HepG2 (cell line): ENCODE measurements around the gene MAOB. TPM values are rescaled to one million over a fixed set of nuclear protein-coding genes. Genes with fewer than 3 reads are reported as not detected.

Source experiments
- ARNTL ChIP-seq: sonication (generic); formaldehyde crosslinking; IDR thresholded peaks from 2 replicates; pipeline ENCODE4 v1.4.0; 2020; ENCODE audit warnings: mild to moderate bottlenecking, missing genetic modification reagents
- ETV5 ChIP-seq: IDR thresholded peaks from 2 replicates; pipeline ENCODE4 v1.6.1; 2018; ENCODE audit warnings: missing biosample characterization, missing genetic modification reagents, inconsistent platforms, borderline replicate concordance
- JARID2 ChIP-seq: sonication (generic); formaldehyde crosslinking; IDR thresholded peaks from 2 replicates; pipeline ENCODE4 v1.8.1; 2023; ENCODE audit warnings: missing genetic modification reagents, inconsistent platforms; ENCODE audit not compliant: insufficient replicate concordance
- MAFF ChIP-seq: IDR thresholded peaks from 2 replicates; pipeline ENCODE4 v1.6.1; 2011; ENCODE audit warnings: low read depth, low read length, improper control_type of control experiment
- NR2F2 ChIP-seq: IDR thresholded peaks from 2 replicates; pipeline ENCODE4 v1.6.1; 2012; ENCODE audit warnings: low read depth, inconsistent platforms, borderline replicate concordance
- PAWR ChIP-seq: sonication (generic); formaldehyde crosslinking; IDR thresholded peaks from 2 replicates; pipeline ENCODE4 v1.4.0; 2020; ENCODE audit warnings: missing genetic modification reagents, mild to moderate bottlenecking, borderline replicate concordance
- POGZ ChIP-seq: sonication (generic); formaldehyde crosslinking; IDR thresholded peaks from 2 replicates; pipeline ENCODE4 v1.4.0; 2020; ENCODE audit warnings: mild to moderate bottlenecking, missing genetic modification reagents
- TCF7L2 ChIP-seq: IDR thresholded peaks from 2 replicates; pipeline ENCODE4 v1.6.1; 2011; ENCODE audit warnings: mild to moderate bottlenecking, low read depth, low read length, moderate library complexity
- TSC22D2 ChIP-seq: sonication (generic); formaldehyde crosslinking; IDR thresholded peaks from 2 replicates; pipeline ENCODE4 v1.5.1; 2020; ENCODE audit warnings: missing genetic modification reagents, mild to moderate bottlenecking, borderline replicate concordance
- ZNF562 ChIP-seq: sonication (generic); formaldehyde crosslinking; IDR thresholded peaks from 2 replicates; pipeline ENCODE4 v1.8.0; 2022; ENCODE audit warnings: missing genetic modification reagents, borderline replicate concordance
- ZNF691 ChIP-seq: sonication (generic); formaldehyde crosslinking; IDR thresholded peaks from 2 replicates; pipeline ENCODE4 v1.4.0; 2020; ENCODE audit warnings: missing genetic modification reagents, low read depth, mild to moderate bottlenecking, borderline replicate concordance
- ZNF776 ChIP-seq: sonication (generic); formaldehyde crosslinking; IDR thresholded peaks from 2 replicates; pipeline ENCODE4 v1.4.0; 2020; ENCODE audit warnings: mild to moderate bottlenecking, missing genetic modification reagents
- polyA plus RNA-seq, 8 experiments: library from polyadenylated mRNA; depleted of rRNA in 3 of 8; stranded (reverse) in 7 of 8; unstranded in 1 of 8; fragments of >200 nt; fragmentation: Illumina TruSeq in 4 of 8; extraction: Trizol in 4 of 8; gene quantifications; 2 replicates each; pipeline versions ENCODE4 v1.2.1 to v1.2.3, GENCODE V29; 2011 to 2016; ENCODE audit warnings: low read depth in 4 of 8, missing spikeins in 1 of 8, mixed read lengths in 1 of 8; ENCODE audit not compliant: insufficient read depth in 1 of 8
- total RNA-seq, 5 experiments: library from RNA; depleted of rRNA; stranded (reverse); fragments of >200 nt; fragmentation: Illumina TruSeq; extraction: Trizol; gene quantifications; 2 replicates each; pipeline ENCODE4 v1.2.3, GENCODE V29; 2016; ENCODE audit warnings: low read depth in 1 of 5
- TF ChIP-seq, protein P1 (sequence below): sonication (generic); formaldehyde crosslinking; IDR thresholded peaks from 2 replicates; pipeline ENCODE4 v1.4.0; 2020; ENCODE audit warnings: missing genetic modification reagents
- TF ChIP-seq, protein P2 (sequence below), 2 experiments: fragments of 450-650 bp in 1 of 2; sonication (generic) in 1 of 2; formaldehyde crosslinking in 1 of 2; IDR thresholded peaks; 2 replicates each; pipeline versions ENCODE4 v1.6.1 to v1.8.0; 2016 to 2022; ENCODE audit warnings: antibody characterized with exemption in 1 of 2, mild to moderate bottlenecking in 1 of 2, missing genetic modification reagents in 1 of 2
- TF ChIP-seq, protein P3 (sequence below): IDR thresholded peaks from 2 replicates; pipeline ENCODE4 v1.6.1; 2016; ENCODE audit warnings: missing compliant biosample characterization, missing genetic modification reagents, borderline replicate concordance

MAOB gene
- total and polyA plus RNA-seq, 2 of the 13 experiments (the other 11 are each of a cell fraction or from before 2014, with no cell fraction given), result 11.0 to 19.0 TPM

DNA sequence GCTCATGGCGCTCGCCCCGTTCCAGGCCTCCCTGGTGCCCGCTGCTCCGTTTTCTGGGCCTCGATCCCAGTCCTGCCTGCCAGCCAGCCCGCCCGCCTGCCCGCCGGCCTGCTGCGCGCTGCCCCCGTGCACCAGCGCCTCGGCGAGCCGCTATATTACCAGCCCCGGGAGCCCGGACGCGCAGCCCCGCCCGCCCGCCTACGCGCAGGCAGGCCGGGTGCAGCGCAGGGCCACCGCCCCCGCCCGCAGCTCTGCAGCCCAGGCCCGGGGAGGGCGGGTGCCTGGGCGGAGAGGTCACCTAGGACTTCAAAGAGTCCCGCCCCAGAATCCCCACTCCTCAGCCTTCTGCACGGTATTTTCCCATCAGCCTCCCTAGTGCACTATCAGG, at the start of gene MAOB (continued):
- TF ChIP-seq, protein P1, sequence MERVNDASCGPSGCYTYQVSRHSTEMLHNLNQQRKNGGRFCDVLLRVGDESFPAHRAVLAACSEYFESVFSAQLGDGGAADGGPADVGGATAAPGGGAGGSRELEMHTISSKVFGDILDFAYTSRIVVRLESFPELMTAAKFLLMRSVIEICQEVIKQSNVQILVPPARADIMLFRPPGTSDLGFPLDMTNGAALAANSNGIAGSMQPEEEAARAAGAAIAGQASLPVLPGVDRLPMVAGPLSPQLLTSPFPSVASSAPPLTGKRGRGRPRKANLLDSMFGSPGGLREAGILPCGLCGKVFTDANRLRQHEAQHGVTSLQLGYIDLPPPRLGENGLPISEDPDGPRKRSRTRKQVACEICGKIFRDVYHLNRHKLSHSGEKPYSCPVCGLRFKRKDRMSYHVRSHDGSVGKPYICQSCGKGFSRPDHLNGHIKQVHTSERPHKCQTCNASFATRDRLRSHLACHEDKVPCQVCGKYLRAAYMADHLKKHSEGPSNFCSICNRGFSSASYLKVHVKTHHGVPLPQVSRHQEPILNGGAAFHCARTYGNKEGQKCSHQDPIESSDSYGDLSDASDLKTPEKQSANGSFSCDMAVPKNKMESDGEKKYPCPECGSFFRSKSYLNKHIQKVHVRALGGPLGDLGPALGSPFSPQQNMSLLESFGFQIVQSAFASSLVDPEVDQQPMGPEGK (CRISPR knock-in tag), result peak; percentile 69
- TF ChIP-seq ZNF776 (CRISPR knock-in tag) (no peak), ZNF691 (CRISPR knock-in tag) (no peak), POGZ (CRISPR knock-in tag) (no peak), NR2F2 (peak; percentile 60; the same call in 1 of the 2 replicates), ETV5 (CRISPR knock-in tag) (no peak), ZNF562 (CRISPR knock-in tag) (no peak), TCF7L2 (no peak), JARID2 (CRISPR knock-in tag) (no peak), TSC22D2 (CRISPR knock-in tag) (no peak), ARNTL (CRISPR knock-in tag) (no peak), PAWR (CRISPR knock-in tag) (no peak), MAFF (no peak)
- TF ChIP-seq, protein P2, sequence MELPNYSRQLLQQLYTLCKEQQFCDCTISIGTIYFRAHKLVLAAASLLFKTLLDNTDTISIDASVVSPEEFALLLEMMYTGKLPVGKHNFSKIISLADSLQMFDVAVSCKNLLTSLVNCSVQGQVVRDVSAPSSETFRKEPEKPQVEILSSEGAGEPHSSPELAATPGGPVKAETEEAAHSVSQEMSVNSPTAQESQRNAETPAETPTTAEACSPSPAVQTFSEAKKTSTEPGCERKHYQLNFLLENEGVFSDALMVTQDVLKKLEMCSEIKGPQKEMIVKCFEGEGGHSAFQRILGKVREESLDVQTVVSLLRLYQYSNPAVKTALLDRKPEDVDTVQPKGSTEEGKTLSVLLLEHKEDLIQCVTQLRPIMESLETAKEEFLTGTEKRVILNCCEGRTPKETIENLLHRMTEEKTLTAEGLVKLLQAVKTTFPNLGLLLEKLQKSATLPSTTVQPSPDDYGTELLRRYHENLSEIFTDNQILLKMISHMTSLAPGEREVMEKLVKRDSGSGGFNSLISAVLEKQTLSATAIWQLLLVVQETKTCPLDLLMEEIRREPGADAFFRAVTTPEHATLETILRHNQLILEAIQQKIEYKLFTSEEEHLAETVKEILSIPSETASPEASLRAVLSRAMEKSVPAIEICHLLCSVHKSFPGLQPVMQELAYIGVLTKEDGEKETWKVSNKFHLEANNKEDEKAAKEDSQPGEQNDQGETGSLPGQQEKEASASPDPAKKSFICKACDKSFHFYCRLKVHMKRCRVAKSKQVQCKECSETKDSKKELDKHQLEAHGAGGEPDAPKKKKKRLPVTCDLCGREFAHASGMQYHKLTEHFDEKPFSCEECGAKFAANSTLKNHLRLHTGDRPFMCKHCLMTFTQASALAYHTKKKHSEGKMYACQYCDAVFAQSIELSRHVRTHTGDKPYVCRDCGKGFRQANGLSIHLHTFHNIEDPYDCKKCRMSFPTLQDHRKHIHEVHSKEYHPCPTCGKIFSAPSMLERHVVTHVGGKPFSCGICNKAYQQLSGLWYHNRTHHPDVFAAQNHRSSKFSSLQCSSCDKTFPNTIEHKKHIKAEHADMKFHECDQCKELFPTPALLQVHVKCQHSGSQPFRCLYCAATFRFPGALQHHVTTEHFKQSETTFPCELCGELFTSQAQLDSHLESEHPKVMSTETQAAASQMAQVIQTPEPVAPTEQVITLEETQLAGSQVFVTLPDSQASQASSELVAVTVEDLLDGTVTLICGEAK (IDR thresholded peaks at IDR 0.05), result no peak
- TF ChIP-seq, protein P2 (CRISPR knock-in tag; IDR thresholded peaks at IDR 0.05), result no peak
- TF ChIP-seq, protein P3, sequence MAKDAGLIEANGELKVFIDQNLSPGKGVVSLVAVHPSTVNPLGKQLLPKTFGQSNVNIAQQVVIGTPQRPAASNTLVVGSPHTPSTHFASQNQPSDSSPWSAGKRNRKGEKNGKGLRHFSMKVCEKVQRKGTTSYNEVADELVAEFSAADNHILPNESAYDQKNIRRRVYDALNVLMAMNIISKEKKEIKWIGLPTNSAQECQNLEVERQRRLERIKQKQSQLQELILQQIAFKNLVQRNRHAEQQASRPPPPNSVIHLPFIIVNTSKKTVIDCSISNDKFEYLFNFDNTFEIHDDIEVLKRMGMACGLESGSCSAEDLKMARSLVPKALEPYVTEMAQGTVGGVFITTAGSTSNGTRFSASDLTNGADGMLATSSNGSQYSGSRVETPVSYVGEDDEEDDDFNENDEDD (CRISPR knock-in tag), result no peak
